ENCODE results near the gene MGAT5B. TPM values are rescaled to one million over a fixed set of nuclear protein-coding genes. Genes with fewer than 3 reads are reported as not detected.

The MGAT5B gene
- polyA plus RNA-seq, 4 donors, result 0.81 to 3.0 (median 1.9) TPM

DNA sequence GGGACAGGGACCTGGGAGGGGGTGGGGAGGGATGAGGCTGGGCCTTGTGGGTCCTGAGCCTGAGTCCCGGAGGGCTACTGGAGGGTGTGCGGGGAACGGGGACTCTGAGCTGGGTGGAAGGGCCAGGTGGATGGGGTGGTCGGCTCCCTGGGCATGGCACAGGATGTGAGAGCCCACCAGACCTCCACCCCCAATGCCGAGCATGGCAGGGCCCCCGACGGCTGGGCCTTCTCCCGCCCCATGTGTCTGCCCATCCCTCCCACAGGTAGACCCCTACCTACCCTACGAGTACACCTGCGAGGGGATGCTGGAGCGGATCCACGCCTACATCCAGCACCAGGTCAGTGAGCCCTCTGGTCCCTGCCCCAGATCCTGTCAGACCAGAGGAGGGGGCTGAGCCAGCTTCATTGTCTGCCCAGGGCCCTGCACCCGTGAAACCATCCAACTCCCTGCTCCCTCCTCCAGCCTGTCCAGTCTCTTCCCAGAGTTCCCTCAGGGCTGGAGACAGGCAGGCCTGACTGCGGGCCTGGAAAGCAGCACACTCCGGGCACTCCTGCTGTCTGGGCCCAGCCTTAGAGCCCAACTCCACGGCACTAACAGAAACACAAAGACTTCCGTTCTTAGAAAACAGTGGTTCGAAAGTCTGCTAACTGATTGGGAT, 78.0 kb downstream of the MGAT5B start:
- no peak for DNase-seq (ENCODE audit: low read depth in 4 of 4, low spot score in 2 of 4)

DNA sequence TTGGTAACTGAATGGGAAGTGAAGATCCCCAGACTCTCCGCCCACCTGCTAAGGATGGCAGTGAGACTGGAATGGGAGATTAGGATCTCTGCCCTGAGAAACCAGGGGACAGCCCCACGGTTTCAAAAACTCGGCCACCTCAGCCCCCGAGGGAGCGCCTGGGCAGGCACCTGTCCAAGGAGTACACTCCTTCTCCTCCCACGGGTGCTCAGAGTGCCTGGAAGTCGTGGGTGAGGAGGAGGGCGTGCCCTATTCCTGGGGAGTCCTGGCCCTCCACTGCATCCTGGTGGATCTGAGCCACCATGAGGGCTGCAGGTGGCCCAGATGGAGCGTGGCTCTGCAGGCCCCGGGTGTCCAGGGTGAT, 78.5 kb downstream of the MGAT5B start:
- no peak for DNase-seq (ENCODE audit: low read depth in 4 of 4, low spot score in 2 of 4)

DNA sequence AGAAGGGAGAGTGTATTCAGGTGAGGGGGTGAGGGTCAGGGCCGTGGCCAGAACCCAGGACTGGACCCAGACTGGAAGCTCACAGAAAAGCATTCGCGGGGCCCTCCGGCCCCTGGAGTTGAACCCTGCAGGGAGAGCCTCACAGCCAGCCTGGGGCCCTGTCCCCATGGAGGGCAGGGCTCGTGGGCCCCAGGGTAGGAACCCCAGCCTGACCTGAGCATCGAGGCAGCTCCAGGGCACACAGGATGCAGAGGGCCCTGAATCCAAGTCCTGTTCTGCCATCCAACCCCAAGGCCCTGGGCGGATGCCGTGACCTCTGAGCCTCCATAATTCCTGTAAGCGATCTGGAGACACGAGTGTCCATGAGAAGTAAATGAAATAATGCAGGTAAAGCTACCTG, 79.1 kb downstream of the MGAT5B start:
- no peak for DNase-seq (ENCODE audit: low read depth in 4 of 4, low spot score in 2 of 4)

DNA sequence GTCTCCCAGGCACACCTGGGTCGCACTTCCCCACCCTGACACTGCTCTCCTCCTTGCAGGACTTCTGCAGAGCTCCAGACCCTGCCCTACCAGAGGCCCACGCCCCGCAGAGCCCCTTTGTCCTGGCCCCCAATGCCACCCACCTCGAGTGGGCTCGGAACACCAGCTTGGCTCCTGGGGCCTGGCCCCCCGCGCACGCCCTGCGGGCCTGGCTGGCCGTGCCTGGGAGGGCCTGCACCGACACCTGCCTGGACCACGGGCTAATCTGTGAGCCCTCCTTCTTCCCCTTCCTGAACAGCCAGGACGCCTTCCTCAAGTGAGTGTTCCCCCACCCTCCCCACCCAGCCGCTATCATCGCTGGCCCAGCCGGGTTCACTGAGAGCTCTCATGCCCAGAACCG, 79.6 kb downstream of the MGAT5B start:
- no peak for DNase-seq (ENCODE audit: low read depth in 4 of 4, low spot score in 2 of 4)

DNA sequence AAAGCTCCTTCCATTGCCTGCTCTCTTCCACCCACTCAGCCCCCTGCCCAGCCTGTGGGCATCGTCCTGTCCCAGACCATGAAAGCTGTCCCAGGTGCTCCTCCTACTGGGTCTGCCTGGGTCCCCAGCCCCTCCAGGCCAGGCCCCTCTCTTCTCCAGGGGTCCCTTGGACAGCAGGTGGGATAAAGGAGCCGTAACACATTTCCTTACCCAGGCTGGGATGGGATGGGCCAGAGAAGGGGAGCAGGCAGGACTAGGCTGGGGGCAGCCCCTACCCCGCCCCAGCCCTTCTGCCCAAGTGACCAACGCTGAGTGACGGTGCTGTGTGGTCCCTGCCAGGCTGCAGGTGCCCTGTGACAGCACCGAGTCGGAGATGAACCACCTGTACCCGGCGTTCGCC, 80.1 kb downstream of the MGAT5B start:
- no peak for DNase-seq (ENCODE audit: low read depth in 4 of 4, low spot score in 2 of 4)

DNA sequence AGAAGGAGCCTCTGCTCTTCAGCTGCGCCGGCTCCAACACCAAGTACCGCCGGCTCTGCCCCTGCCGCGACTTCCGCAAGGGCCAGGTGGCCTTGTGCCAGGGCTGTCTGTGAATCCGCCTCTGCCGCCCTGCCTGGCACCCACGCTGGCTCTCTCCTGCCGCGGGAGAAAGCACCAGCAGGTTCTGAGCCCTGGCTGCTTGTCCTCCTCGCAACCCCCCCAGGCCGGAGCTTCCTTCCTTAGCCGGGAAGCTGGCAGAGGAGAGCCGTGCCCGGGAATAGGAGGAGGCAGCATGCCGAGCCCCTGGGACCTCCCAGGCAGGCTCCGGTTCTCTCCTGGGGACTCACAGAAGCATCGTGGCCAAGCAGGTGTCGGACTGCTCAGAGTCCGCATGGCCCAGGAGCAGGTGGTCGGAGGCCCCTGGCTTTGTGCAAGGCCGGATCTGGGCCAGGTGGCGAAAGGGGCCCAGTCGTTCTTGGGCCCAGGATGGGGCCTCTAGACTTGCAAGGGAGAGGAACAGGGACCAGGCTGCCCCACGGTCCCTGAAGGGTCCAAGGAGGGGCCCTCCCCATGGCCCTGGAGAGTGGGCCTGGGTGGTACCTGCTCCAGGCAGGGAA, 80.6 kb downstream of the MGAT5B start:
- DNase-seq (ENCODE audit: low read depth in 4 of 4, low spot score in 2 of 4), result no peak

DNA sequence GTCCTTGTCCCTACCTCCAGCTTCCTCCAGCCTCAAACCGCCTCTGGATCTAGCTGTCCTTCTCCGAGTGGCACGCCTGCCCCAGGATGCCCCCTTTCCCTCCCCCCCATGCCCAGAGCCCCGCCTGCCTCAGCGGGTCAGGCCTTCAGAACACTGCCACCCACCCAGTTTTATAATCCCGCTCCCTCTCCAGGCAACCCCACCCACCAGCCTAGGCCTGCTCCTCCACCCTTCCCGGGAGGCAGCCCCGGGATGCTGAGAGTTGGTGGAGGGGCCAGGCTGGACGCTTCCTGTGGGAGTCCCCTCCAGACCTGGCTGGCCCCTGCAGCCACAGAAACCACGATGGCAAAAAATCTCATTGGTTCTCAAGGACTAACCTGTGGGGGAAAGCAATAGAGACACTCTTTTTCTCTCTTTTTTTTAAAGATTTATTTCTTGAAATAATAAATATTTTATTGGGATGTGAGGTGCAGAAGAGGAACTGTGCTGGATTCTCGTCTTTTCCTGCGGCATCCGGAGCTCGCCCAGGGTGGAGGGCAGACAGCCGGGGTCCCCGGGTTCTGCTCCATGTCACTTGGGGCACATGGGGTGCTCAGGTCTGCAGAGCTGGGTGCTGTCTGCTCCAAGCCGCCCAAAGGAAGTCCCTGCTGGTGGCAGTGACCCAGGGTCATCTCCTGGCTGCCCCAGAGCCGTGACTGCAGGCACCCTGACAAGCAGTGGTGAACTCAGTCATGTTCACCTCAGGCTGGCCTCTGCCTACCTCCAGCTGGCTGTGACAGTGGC, 81.9 kb downstream of the MGAT5B start:
- no peak for DNase-seq (ENCODE audit: low read depth in 4 of 4, low spot score in 2 of 4)

DNA sequence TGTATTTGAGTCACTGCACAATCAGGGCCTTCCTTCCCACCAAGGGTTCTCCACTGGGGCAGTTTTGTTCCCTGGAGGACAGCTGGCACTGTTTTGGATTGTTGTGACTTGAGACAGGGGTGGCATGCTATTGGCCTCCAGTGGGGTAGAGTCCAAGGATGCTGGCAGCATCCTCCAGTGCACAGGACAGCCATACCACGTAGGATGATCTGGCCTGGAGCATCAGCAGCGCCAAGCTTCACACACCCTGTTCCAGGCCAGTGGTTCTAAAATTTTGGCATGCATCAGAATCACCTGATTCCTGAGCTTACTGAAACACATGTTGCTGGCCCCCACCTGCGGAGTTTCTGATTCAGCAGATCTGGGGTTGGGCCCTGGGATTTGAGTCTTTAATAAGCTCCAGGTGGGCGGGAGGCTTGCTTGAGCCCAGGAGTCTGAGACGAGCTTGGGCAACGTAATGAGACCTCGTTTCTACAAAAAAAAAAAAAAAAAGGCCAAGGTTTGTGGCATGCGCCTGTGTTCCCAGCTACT, 83.2 kb downstream of the MGAT5B start:
- no peak for DNase-seq (ENCODE audit: low read depth in 4 of 4, low spot score in 2 of 4)

DNA sequence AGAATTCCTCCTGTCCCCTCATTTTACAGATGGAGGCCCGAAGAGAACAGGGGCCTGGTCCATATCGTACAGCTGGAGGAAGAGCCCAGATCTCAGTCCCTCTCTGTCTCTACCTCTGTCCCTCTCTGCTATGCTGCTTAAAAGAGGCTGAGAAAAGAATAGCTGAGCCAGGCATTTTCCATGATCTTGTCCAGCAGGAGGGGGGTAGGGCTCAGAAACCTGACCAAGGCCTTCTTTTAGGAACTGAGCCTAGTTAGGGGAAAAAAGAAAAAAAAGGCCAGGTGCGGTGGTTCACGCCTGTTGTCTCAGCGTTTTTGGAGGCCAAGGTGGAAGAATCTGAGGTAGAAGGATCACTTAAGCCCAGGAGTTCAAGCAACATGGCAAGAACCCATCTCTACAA, 84.2 kb downstream of the MGAT5B start:
- DNase-seq (ENCODE audit: low read depth in 4 of 4, low spot score in 2 of 4), result no peak

DNA sequence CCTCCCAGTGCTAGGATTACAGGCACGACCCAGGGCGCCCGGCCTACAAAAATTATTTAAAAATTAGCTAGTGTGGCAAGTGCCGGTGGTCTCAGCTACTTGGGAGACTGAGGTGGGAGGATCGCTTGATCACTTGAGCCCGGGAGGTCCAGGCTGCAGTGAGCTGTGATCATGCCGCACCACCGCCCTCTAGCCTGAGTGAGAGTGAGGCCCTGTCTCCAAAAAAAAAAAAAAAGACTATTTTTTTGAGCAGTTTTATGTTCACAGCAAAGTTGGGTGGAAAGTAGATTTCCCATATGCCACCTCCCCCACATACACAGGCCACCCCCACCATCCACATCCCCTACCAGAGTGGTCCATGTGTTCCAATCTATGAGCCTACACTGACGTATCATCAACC, 84.9 kb downstream of the MGAT5B start:
- DNase-seq (ENCODE audit: low read depth in 4 of 4, low spot score in 2 of 4), result no peak

DNA sequence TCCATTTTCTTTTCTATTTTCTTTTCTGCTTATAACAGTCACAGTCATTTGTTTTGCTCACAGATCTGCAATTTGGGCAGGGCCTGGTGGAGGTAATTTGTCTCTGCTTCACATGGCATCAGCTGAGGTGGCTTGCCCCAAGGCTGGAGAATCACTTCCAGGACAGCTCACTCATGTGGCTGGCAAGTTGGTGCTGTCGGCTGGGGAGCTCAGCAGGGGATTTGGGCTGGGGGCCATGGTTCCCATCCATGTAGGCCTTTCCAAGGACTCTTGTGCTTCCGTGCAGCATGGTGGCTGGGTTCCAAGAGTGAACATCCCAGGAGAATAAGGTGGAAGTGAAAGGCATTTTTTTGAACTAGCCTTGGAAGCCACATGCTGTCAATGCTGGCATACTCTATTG, 85.7 kb downstream of the MGAT5B start:
- DNase-seq (ENCODE audit: low read depth in 4 of 4, low spot score in 2 of 4), result no peak

DNA sequence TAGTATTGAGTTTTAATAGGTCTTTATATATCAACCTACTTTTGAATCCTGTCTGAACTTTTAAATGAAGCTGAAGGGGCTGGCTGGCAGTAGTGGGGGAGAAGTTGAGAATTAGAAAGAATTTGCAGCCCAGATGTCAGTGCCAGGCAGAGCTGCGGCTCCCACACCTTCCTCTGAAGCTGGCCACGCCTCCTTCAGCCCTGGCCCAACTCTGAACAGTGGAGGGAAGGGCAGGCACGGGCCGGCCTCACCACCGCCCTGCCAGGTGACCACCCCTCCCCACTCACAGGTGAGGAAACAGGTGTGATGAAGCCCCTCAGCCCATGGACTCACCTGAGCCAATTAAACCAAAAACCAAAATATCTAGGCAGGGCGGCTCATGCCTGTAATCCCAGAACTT, 87.0 kb downstream of the MGAT5B start:
- DNase-seq (ENCODE audit: low read depth in 4 of 4, low spot score in 2 of 4), result no peak

DNA sequence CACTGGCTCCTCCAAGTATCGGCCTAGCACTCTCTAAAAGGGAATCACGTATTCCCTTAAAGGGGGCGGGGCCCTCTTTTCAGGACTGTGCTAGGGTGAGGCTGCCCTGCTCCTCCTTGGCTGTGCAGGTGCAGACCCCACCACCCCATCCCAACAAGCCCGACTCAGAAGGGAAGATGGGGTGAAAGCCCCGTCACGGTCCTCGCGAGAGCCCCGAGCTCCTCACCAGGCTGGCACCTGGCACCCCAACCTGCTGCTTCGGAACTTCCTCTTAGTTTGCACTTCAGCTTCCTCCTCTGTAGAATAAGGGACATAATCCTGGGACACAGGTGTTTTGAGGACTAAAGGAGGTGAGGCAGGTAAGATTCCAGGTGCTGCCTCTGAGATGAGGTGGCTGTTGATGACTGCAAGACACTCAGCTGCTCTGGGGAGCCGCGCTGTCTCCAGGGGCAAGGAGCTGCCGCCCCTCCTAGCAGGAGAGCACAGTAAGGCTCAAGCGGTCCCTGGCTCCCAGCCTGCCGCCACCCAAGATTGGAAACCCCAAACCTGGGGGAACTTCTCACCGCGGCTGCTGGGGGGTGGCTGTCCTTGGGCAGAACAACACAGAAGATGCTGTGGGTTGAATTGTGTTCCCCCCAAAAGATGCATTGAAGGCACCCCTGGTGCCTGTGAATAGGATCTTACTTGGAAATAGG, 88.8 kb downstream of the MGAT5B start:
- no peak for DNase-seq (ENCODE audit: low read depth in 4 of 4, low spot score in 2 of 4)

DNA sequence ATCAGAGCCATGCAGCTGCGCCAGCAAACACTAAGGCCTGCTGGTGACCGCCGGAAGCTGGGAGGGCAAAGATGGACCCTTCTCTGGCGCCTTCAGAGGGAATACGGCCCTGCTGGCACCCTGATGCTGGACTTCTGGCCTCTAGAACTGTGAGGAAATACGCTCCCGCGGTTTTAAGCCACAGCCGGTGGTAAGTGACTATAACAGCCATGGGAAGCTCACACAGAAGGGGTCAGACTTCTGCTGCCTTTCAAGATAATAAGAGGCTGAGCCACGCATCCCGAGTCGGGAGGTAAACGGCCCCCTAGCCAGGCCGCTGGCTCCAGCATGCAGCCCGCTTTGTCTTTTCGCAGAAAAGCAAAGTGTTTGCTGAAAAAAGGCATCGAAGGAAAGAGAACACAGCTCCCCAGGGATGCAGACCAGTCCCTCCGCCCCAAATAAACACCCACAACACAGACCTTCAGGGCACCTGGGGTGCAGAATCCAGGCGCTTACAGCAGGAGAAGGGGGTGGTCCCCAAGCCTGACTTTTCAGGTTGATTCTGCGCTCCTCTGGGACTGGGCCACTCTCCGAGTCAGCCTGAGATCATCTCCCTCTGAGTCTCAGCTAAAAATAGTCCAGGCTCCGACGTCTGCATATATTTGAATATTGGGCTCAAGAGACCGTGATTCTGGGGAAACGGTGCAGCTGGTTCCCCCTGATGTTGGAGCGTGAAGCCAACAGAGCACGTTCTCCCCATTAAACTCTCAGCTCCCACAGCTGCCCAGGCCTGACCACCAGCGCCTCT, 89.7 kb downstream of the MGAT5B start:
- no peak for DNase-seq (ENCODE audit: low read depth in 4 of 4, low spot score in 2 of 4)

DNA sequence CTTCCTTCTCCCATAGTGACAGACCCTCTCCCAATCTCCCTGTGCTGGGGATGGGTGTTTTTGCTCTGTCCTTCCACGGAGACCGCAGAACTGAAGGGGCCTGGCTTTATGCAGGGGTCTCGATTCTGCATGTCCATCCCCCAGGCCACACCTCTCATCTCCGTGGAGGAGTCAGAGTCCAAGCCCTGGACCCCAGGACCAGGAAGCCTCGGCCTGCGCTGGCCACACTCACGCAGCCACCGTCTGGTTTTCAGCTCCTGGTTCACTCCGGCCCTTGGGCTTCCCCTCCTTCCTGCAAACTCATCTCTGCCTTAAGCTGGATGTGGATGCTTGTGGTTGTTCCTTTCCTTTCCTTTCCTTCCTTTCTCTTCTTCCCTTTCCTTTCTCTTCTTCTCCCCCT, 90.8 kb downstream of the MGAT5B start:
- DNase-seq (ENCODE audit: low read depth in 4 of 4, low spot score in 2 of 4), result no peak

DNA sequence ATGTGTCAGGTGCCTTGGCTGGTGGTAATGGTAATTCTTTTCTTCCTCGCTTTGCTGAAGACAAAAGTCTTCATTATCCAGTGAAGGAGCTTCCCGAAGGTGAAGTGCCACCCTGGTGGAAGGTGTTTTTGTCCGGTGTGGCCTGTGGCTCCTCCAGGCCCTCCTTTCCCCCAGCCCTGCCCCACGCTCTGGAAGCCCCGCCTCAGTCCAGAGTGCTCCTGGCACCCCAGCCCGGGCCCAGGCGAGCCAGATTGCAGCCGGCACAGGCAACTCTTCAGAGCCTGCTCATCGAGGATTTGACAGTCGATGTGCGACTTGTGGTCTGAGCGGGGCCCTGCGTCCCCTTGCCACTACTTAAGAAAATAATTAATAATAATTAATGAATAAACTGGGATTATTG, 93.7 kb downstream of the MGAT5B start:
- no peak for DNase-seq (ENCODE audit: low read depth in 4 of 4, low spot score in 2 of 4)

DNA sequence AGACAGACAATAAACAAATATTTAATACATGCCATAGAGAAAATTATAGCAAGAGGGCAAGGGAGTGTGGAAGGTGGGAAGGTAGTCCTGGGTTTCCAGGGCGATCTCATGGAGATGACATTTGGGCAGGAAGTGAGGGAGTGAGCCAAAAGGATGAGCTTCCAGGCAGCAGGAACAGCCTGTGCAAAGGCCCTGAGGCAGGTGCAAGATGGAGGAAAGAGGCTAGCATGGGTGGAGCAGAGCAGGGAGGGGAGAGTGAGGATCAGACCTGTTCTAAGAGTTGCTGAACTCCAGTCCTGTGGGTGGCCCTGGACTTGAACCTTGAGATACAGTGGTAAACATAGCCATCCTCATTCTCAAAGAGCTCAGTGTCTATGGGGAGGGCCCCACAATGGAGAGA, 94.7 kb downstream of the MGAT5B start:
- DNase-seq (ENCODE audit: low read depth in 4 of 4, low spot score in 2 of 4), result no peak

DNA sequence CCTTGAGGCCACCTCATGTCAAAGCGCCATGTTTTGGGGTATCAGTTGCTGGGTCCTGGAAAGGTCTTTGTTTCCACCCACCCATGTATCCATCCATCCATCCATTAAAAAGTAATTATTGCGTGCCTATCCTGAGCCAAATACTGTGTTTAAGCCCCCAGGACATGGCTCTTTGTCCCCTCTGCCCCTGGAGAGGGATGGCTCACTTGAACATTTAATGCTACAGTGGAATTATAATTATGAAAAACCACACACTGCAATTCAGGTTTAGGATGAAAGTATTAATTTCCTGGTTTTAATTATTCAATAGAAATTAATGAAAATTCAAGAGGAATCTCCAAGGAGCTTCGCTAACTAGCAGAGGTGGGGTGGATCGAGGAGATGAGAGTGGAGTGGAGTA, 97.8 kb downstream of the MGAT5B start:
- no peak for DNase-seq (ENCODE audit: low read depth in 4 of 4, low spot score in 2 of 4)

DNA sequence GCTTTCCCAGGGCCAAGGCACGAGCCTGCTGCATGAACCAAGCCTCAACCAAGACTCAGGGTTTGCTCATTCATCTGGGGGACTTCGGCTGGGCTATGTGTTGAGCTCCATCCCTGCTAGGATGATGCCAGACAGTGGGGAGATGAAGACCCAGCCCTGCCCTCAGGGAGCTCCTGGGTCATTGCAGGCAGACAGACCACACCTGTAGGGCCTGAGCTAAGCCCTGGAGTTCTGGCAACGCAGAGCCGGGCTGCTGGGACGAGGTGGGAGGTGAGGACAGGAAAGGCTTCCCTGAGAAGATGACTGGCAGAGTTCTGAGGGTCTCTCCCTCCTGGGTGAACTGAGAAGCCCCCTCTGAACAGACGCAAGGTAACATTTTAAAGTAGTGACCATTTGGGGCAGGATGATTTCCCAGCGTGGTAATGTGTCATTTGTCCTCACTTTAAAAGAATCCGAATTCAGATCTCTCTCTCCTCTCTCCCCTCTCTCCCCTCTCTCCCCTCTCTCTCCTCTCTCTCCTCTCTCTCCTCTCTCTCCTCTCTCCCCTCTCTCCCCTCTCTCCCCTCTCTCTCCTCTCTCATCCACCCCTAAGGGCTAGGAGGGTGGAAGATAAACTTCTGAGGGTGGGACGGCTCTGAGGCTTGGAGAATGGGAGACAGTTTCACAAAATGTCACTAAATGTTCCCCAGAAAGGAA, 98.4 kb downstream of the MGAT5B start:
- no peak for DNase-seq (ENCODE audit: low read depth in 4 of 4, low spot score in 2 of 4)

DNA sequence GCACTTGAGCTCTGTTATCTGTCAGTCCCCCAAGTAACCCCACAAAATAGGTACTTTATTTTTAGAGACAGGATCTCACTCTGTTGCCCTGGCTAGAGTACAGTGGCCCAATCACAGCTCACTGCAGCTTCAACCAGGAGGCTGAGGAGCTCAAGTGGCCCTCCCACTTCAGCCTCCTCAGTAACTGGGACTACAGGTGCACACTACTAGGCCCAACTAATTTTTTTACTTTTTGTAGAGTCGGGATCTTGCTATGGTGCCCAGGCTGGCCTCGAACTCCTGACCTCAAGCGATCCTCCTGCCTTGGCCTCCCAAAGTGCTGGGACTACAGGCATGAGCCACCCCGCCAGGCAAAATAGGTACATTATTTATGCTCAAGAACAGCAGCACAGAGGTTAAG, 99.6 kb downstream of the MGAT5B start:
- DNase-seq (ENCODE audit: low read depth in 4 of 4, low spot score in 2 of 4), result no peak
